Neuronal stem cell (in vitro differentiated cells): ENCODE results near the gene FASLG.

Experiments used
- DNase-seq: peaks from one replicate; pipeline ENCODE4 v3.0.0-alpha.2; 2013; ENCODE audit warnings: low spot score
- H2AFZ ChIP-seq: one replicate; pipeline ENCODE4 v1.6.1; 2013; ENCODE audit warnings: mild to moderate bottlenecking, low read length, inconsistent platforms
- H2AK5ac ChIP-seq: 2 replicates; pipeline ENCODE4 v1.6.1; 2013; ENCODE audit warnings: low read depth, mild to moderate bottlenecking, inconsistent platforms, low read length, moderate library complexity, mixed read lengths
- H2BK120ac ChIP-seq: 2 replicates; pipeline ENCODE4 v1.6.1; 2013; ENCODE audit warnings: low read depth, mild to moderate bottlenecking, inconsistent platforms, low read length, moderate library complexity, mixed read lengths
- H2BK12ac ChIP-seq: one replicate; pipeline ENCODE4 v1.6.1; 2013; ENCODE audit warnings: low read length, inconsistent platforms
- H2BK15ac ChIP-seq: 2 replicates; pipeline ENCODE4 v1.6.1; 2013; ENCODE audit warnings: mild to moderate bottlenecking, low read length, inconsistent platforms, mixed read lengths
- H2BK5ac ChIP-seq: one replicate; pipeline ENCODE4 v1.6.1; 2013; ENCODE audit warnings: inconsistent platforms, mild to moderate bottlenecking, low read length, moderate library complexity
- H3K14ac ChIP-seq: one replicate; pipeline ENCODE4 v1.6.1; 2013; ENCODE audit warnings: low read length, inconsistent platforms
- H3K18ac ChIP-seq: 2 replicates; pipeline ENCODE4 v1.6.1; 2013; ENCODE audit warnings: low read length, inconsistent platforms
- H3K23ac ChIP-seq: 2 replicates; pipeline ENCODE4 v1.6.1; 2013; ENCODE audit warnings: low read depth, mild to moderate bottlenecking, mixed read lengths, low read length, inconsistent platforms; ENCODE audit not compliant: poor library complexity
- H3K27ac ChIP-seq: replicated peaks from 3 replicates; pipeline ENCODE4 v1.5.1; 2013; ENCODE audit warnings: low read length, inconsistent platforms
- H3K27me3 ChIP-seq, 3 experiments: 2 replicates each; pipeline ENCODE4 v1.6.1; 2013; ENCODE audit warnings: low read length in 3 of 3, mild to moderate bottlenecking in 2 of 3, inconsistent platforms in 1 of 3, low read depth in 1 of 3, mixed read lengths in 1 of 3, moderate library complexity in 1 of 3; ENCODE audit not compliant: control insufficient read depth in 3 of 3, insufficient read depth in 3 of 3
- H3K36me3 ChIP-seq, 2 donors: replicated peaks in 1 of 2; 2 replicates each; pipeline ENCODE4 v1.6.1; 2013; ENCODE audit warnings: low read length in 2 of 2; ENCODE audit not compliant: control insufficient read depth in 2 of 2, insufficient read depth in 2 of 2
- H3K4ac ChIP-seq: 2 replicates; pipeline ENCODE4 v1.6.1; 2013; ENCODE audit warnings: inconsistent platforms, mild to moderate bottlenecking, low read length, moderate library complexity
- H3K4me1 ChIP-seq, 2 donors: 1 replicate in 1 of 2; 2 replicates in 1 of 2; pipeline ENCODE4 v1.6.1; 2013; ENCODE audit warnings: low read length in 2 of 2, low read depth in 1 of 2; ENCODE audit not compliant: control insufficient read depth in 2 of 2, insufficient read depth in 1 of 2
- H3K4me2 ChIP-seq: one replicate; pipeline ENCODE4 v1.6.1; 2013; ENCODE audit warnings: mild to moderate bottlenecking, low read length, inconsistent platforms; ENCODE audit not compliant: insufficient read depth, poor library complexity, severe bottlenecking
- H3K4me3 ChIP-seq, 2 donors: 2 replicates each; pipeline ENCODE4 v1.5.1; 2013; ENCODE audit warnings: low read length in 2 of 2, mild to moderate bottlenecking in 2 of 2, inconsistent platforms in 1 of 2, moderate library complexity in 1 of 2
- H3K79me1 ChIP-seq: one replicate; pipeline ENCODE4 v1.6.1; 2013; ENCODE audit warnings: low read depth, mild to moderate bottlenecking, inconsistent platforms, low read length, moderate library complexity
- H3K9ac ChIP-seq: one replicate; pipeline ENCODE4 v1.6.1; 2013; ENCODE audit warnings: mild to moderate bottlenecking, low read depth, low read length, inconsistent platforms; ENCODE audit not compliant: poor library complexity
- H3K9me3 ChIP-seq, 2 donors: replicated peaks in 1 of 2; 2 replicates each; pipeline versions ENCODE3 to v1.6.1; 2013; ENCODE audit warnings: low read length in 2 of 2, mild to moderate bottlenecking in 2 of 2, inconsistent platforms in 1 of 2, low read depth in 1 of 2, mixed read lengths in 1 of 2, moderate library complexity in 1 of 2; ENCODE audit not compliant: control insufficient read depth in 2 of 2, insufficient read depth in 1 of 2
- H4K8ac ChIP-seq: one replicate; pipeline ENCODE4 v1.6.1; 2013; ENCODE audit warnings: low read depth, mild to moderate bottlenecking, inconsistent platforms, low read length, moderate library complexity
- H4K91ac ChIP-seq: one replicate; pipeline ENCODE4 v1.6.1; 2013; ENCODE audit warnings: low read length, low read depth, mild to moderate bottlenecking, inconsistent platforms; ENCODE audit not compliant: poor library complexity
- WGBS, 2 donors: extraction: QIAGEN DNeasy Blood & Tissue Kit; methylation state at CpG; one replicate each; pipeline ENCODE4 v1.1.7; 2013; ENCODE audit warnings: missing lambda C conversion rate in 2 of 2, mixed read lengths in 1 of 2; ENCODE audit not compliant: insufficient read length in 2 of 2, insufficient replicate concordance in 1 of 2; ENCODE audit errors: extremely low coverage in 2 of 2; 5-methylcytosine and 5-hydroxymethylcytosine counted together

The FASLG gene

DNA sequence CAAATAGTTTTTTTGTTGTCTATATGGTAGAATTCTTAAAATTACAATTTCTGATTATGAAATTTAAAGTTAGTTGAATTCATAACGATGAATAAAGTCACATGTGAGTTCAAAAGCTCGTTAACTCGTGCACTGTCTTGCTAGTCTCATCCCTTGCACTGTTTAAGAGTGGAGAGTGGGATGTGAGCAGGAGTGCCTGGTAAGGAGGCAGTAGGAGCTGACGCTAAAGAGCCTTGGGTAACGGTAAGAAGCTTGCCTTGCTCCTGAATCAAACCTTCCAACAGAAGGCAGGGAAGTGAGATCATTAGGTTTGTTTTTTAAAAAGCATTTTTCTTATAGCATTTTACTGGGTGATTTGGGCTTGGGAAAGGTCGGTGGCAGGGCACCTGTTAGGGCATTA is 2.3 kb upstream of the FASLG start:
- Histone ChIP-seq H3K4me2 (no peak overlapping the region), H3K4me1 (no peaks in the 10 kb centered on the region), H3K23ac (no peak overlapping the region), H4K91ac (no peak overlapping the region), H3K79me1 (no peaks in the 10 kb centered on the region), H2BK12ac (no peak overlapping the region), H3K14ac (no peak overlapping the region), H3K4ac (no peak overlapping the region), H3K27me3 (no peaks in the 10 kb centered on the region), H4K8ac (no peak overlapping the region), H2BK15ac (no peak overlapping the region), H2BK120ac (no peak overlapping the region), H2BK5ac (no peak overlapping the region), H3K9me3 (no peaks in the 10 kb centered on the region), H3K36me3 (no peaks in the 10 kb centered on the region), H3K27ac (no peak overlapping the region), H2AFZ (no peak overlapping the region), H3K9ac (no peak overlapping the region), H3K18ac (no peak overlapping the region), H3K4me3 (no peak overlapping the region), H2AK5ac (no peak overlapping the region)
- DNase-seq: no peak
- WGBS, 2 donors: no CpG with 5 or more reads among the region's 6 CpGs

DNA sequence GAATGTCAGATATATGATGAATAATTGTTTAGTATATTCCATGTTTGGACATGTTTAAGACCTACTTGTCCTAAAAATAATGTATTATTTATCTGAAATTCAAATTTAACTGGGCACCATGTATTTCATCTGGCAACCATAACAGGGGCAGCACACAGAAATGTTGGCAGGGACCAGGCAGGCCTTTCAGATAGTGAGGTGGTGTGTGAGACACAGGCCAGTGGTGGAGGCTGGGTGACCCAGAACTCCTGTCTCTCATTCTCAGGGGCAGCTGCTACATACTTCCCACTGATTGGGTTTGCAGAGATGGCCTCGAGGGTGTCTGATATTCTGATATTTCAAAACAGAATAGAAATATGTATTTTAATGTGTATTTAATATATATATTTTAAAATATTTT is 1.3 kb upstream of the FASLG start:
- H2BK12ac ChIP-seq: no peak overlapping the region
- no peaks in the 10 kb centered on the region for H3K36me3 ChIP-seq
- no peak overlapping the region for H3K4me3 ChIP-seq
- no peak overlapping the region for H4K91ac ChIP-seq
- no peak for DNase-seq
- H3K18ac ChIP-seq: no peak overlapping the region
- no peak overlapping the region for H2BK120ac ChIP-seq
- no peak overlapping the region for H3K4me2 ChIP-seq
- no peak overlapping the region for H4K8ac ChIP-seq
- no peak overlapping the region for H3K27ac ChIP-seq
- H3K14ac ChIP-seq: no peak overlapping the region
- WGBS, 2 donors: no CpG with 5 or more reads among the region's 1 CpG
- no peaks in the 10 kb centered on the region for H3K4me1 ChIP-seq
- no peaks in the 10 kb centered on the region for H3K9me3 ChIP-seq
- H3K79me1 ChIP-seq: no peaks in the 10 kb centered on the region
- H2BK5ac ChIP-seq: no peak overlapping the region
- no peaks in the 10 kb centered on the region for H3K27me3 ChIP-seq
- H2AK5ac ChIP-seq: no peak overlapping the region
- H3K9ac ChIP-seq: no peak overlapping the region
- no peak overlapping the region for H2BK15ac ChIP-seq
- H2AFZ ChIP-seq: no peak overlapping the region
- H3K4ac ChIP-seq: no peak overlapping the region
- H3K23ac ChIP-seq: no peak overlapping the region

DNA sequence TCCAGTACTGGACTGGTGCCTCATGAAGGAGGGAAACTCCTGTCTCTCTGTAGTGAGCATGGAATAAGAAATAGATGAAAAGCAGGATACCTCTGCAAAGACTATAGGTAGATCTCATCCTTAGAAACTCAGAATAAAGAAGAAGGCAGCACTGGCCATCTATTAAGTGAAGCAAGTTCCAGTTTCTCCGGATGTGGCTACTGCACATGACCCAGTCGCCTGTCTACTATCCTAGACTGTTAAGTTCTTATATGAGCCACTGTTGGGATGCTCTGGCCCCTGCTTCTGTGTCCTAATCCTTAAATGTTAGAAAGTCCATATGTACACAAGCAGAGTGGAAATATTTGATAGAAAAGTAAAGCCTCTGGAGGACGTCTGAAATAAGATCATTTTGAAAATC is 2.2 kb downstream of the FASLG start:
- H3K27me3 ChIP-seq: no peaks in the 10 kb centered on the region
- H3K4me3 ChIP-seq: no peak overlapping the region
- no peak overlapping the region for H2BK15ac ChIP-seq
- no peak overlapping the region for H3K27ac ChIP-seq
- H3K4me2 ChIP-seq: no peak overlapping the region
- no peak overlapping the region for H2AFZ ChIP-seq
- DNase-seq: no peak
- WGBS, 2 donors: no CpG with 5 or more reads among the region's 3 CpGs
- no peaks in the 10 kb centered on the region for H3K79me1 ChIP-seq
- H3K23ac ChIP-seq: no peak overlapping the region
- H4K8ac ChIP-seq: no peak overlapping the region
- H3K18ac ChIP-seq: no peak overlapping the region
- H2AK5ac ChIP-seq: no peak overlapping the region
- no peaks in the 10 kb centered on the region for H3K9me3 ChIP-seq
- H4K91ac ChIP-seq: no peak overlapping the region
- no peaks in the 10 kb centered on the region for H3K36me3 ChIP-seq
- H2BK120ac ChIP-seq: no peak overlapping the region
- H3K9ac ChIP-seq: no peak overlapping the region
- no peak overlapping the region for H2BK12ac ChIP-seq
- no peak overlapping the region for H3K14ac ChIP-seq
- no peaks in the 10 kb centered on the region for H3K4me1 ChIP-seq
- H3K4ac ChIP-seq: no peak overlapping the region
- no peak overlapping the region for H2BK5ac ChIP-seq

DNA sequence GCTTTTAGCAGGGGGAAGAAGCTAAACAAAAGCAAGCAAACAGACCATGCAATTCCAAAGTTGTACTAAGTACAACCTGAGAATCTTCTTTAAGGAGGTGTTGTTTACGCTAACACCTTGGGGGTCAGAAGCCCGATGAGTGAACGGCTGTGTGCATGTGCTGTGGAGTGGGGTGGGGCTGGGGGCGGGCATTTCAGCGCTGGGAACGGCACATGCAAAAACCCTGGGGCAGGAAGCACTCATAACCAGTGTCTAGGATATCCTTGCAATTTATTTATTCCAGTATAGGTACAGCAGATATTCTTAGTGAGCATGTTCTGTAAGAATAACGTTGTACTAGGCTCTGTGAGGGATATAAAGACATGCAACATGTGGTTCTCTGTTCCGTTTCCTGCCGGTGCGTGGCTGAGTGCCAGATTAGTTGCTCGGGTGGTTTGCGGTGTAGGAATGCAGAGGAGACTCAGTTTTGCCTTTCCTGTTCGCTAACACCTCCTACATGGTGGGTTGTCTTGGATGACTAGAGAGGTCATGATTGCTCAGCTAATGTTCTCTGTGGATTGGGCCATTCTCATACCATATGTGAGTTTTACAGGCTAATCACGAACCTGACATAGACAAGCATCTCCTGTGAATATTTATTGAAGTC is 3.7 kb downstream of the FASLG start:
- Histone ChIP-seq H2AK5ac (no peak overlapping the region), H3K18ac (no peak overlapping the region), H3K9me3 (no peaks in the 10 kb centered on the region), H3K23ac (no peak overlapping the region), H2AFZ (no peak overlapping the region), H2BK12ac (no peak overlapping the region), H3K27ac (no peak overlapping the region), H2BK15ac (no peak overlapping the region), H3K4me2 (no peak overlapping the region), H3K79me1 (no peaks in the 10 kb centered on the region), H3K4me1 (no peaks in the 10 kb centered on the region), H3K36me3 (no peaks in the 10 kb centered on the region), H3K14ac (no peak overlapping the region), H3K27me3 (no peaks in the 10 kb centered on the region), H4K8ac (no peak overlapping the region), H2BK120ac (no peak overlapping the region), H2BK5ac (no peak overlapping the region), H3K4me3 (no peak overlapping the region), H4K91ac (no peak overlapping the region), H3K9ac (no peak overlapping the region), H3K4ac (no peak overlapping the region)
- no CpG with 5 or more reads among the region's 14 CpGs for WGBS, 2 donors
- no peak for DNase-seq
